HepG2 (cell line): ENCODE data around the gene ST8SIA3. TPM values are rescaled to one million over a fixed set of nuclear protein-coding genes. Genes with fewer than 3 reads are reported as not detected.

ENCODE experiments used
- ATAC-seq: fragments of 200-7000 bp; cut with Tn5 transposase; 3 replicates; pipeline ENCODE4 v1.9.1; 2020; ENCODE audit warnings: mild to moderate bottlenecking, moderate library complexity
- BruUV-seq: library from RNA; stranded (reverse); fragments of 400-500 nt; replicated peaks from 2 replicates; lab custom pipeline; 2021; lab: Mats Ljungman, UMichigan
- CTCF ChIA-PET: fragments of 300-600 bp; formaldehyde crosslinking; extraction: SDS; loops from one replicate; lab custom pipeline; 2021; ENCODE audit warnings: low total read pairs, inconsistent platforms, low intra/inter-chr PET ratio; lab: Yijun Ruan, JAX
- POLR2A ChIA-PET: fragments of 350-600 bp; sonication (Branson Sonifier 250); formaldehyde crosslinking; loops from one replicate; lab custom pipeline; 2020; ENCODE audit warnings: antibody characterized with exemption, inconsistent platforms; lab: Yijun Ruan, JAX
- DNase-seq: peaks from one replicate; pipeline ENCODE4 v3.0.0-alpha.2; 2015; ENCODE audit warnings: low spot score
- FAIRE-seq: peaks from 3 replicates; lab custom pipeline; 2011; peaks lifted over from hg19 to GRCh38; lab: Jason Lieb, UNC
- H2AFZ ChIP-seq: one replicate; pipeline ENCODE4 v1.6.1; 2011; ENCODE audit warnings: low read length, inconsistent platforms
- H3K27ac ChIP-seq: fragments of 300-600 bp; 3 replicates; pipeline ENCODE4 v1.8.0; 2011; ENCODE audit warnings: mixed run types, mild to moderate bottlenecking, mixed read lengths, low read length, inconsistent platforms; ENCODE audit not compliant: insufficient read depth; ENCODE audit errors: extremely low read length
- H3K27me3 ChIP-seq, 2 experiments: fragments of 200-600 bp in 1 of 2; 2 replicates in 1 of 2; 3 replicates in 1 of 2; pipeline versions ENCODE4 v1.6.0 to v1.8.0; 2011; ENCODE audit warnings: low read length in 2 of 2, mild to moderate bottlenecking in 2 of 2, moderate library complexity in 2 of 2, inconsistent platforms in 1 of 2; ENCODE audit not compliant: insufficient read depth in 2 of 2, control insufficient read depth in 1 of 2
- H3K36me3 ChIP-seq, 2 experiments: fragments of 200-600 bp in 1 of 2; replicated peaks in 1 of 2; 2 replicates in 1 of 2; 3 replicates in 1 of 2; pipeline versions ENCODE4 v1.5.1 to v1.8.0; 2011; ENCODE audit warnings: low read length in 2 of 2, inconsistent platforms in 1 of 2; ENCODE audit not compliant: insufficient read depth in 2 of 2, control insufficient read depth in 1 of 2
- H3K4me1 ChIP-seq: 2 replicates; pipeline ENCODE4 v1.5.1; 2012; ENCODE audit warnings: low read length, inconsistent platforms; ENCODE audit not compliant: insufficient read depth
- H3K4me2 ChIP-seq: 2 replicates; pipeline ENCODE4 v1.6.0; 2011; ENCODE audit warnings: low read depth, low read length, inconsistent platforms
- H3K4me3 ChIP-seq, 3 experiments: fragments of 200-600 bp in 1 of 3; sonication (generic), shearing (Covaris generic) in 1 of 3; replicated peaks in 1 of 3; 2 replicates each; pipeline ENCODE4 v1.5.1; 2011 to 2016; ENCODE audit warnings: low read length in 3 of 3, inconsistent platforms in 2 of 3, low read depth in 2 of 3, mild to moderate bottlenecking in 2 of 3, control low read depth in 1 of 3, mixed read lengths in 1 of 3; ENCODE audit not compliant: insufficient read depth in 1 of 3
- H3K79me2 ChIP-seq: one replicate; pipeline ENCODE4 v1.6.1; 2011; ENCODE audit warnings: low read length, inconsistent platforms; ENCODE audit not compliant: insufficient read depth
- H3K9ac ChIP-seq: 2 replicates; pipeline ENCODE4 v1.6.0; 2011; ENCODE audit warnings: mild to moderate bottlenecking, low read depth, low read length, inconsistent platforms; ENCODE audit not compliant: insufficient read depth
- H3K9me3 ChIP-seq: 2 replicates; pipeline ENCODE4 v1.5.1; 2012; ENCODE audit warnings: mild to moderate bottlenecking, low read length
- H4K20me1 ChIP-seq: 2 replicates; pipeline ENCODE4 v1.6.0; 2011; ENCODE audit warnings: inconsistent platforms, mild to moderate bottlenecking, low read length, moderate library complexity; ENCODE audit not compliant: insufficient read depth
- CBX2 ChIP-seq, 2 experiments: fragments of 200-600 bp in 1 of 2; sonication (generic); formaldehyde crosslinking in 1 of 2; IDR thresholded peaks; 2 replicates each; pipeline versions ENCODE4 v1.7.0 to v1.8.1; 2018 to 2022; ENCODE audit warnings: low read depth in 2 of 2, low read length in 1 of 2, mild to moderate bottlenecking in 1 of 2, missing genetic modification reagents in 1 of 2
- EED ChIP-seq: sonication (generic); formaldehyde crosslinking; IDR thresholded peaks from 2 replicates; pipeline ENCODE4 v1.5.0; 2020; ENCODE audit warnings: mild to moderate bottlenecking, missing genetic modification reagents
- FOSL1 ChIP-seq: sonication (generic); formaldehyde crosslinking; IDR thresholded peaks from 2 replicates; pipeline ENCODE4 v1.9.0; 2021; ENCODE audit warnings: missing genetic modification reagents, borderline replicate concordance
- MTERF4 ChIP-seq: sonication (generic); formaldehyde crosslinking; IDR thresholded peaks from 2 replicates; pipeline ENCODE4 v1.8.0; 2023; ENCODE audit warnings: mild to moderate bottlenecking, missing genetic modification reagents
- SRSF9 ChIP-seq: fragments of 200-400 bp; formaldehyde crosslinking; IDR thresholded peaks from 2 replicates; pipeline ENCODE4 v1.6.1; 2018; ENCODE audit warnings: borderline replicate concordance, mild to moderate bottlenecking, low read depth, low read length; ENCODE audit not compliant: insufficient read depth, poor library complexity, severe bottlenecking
- TARDBP ChIP-seq: sonication (generic); formaldehyde crosslinking; IDR thresholded peaks from 2 replicates; pipeline ENCODE4 v1.8.0; 2022; ENCODE audit warnings: mild to moderate bottlenecking, missing genetic modification reagents
- TERF1 ChIP-seq: sonication (generic); formaldehyde crosslinking; IDR thresholded peaks from 2 replicates; pipeline ENCODE4 v1.8.0; 2022; ENCODE audit warnings: mild to moderate bottlenecking, missing genetic modification reagents, moderate library complexity
- THYN1 ChIP-seq: sonication (generic); formaldehyde crosslinking; IDR thresholded peaks from 2 replicates; pipeline ENCODE4 v1.8.1; 2023; ENCODE audit warnings: low read depth, mild to moderate bottlenecking, moderate library complexity, missing genetic modification reagents, borderline replicate concordance
- USF2 ChIP-seq, 2 experiments: sonication (generic) in 1 of 2; formaldehyde crosslinking in 1 of 2; IDR thresholded peaks; 2 replicates each; pipeline versions ENCODE4 v1.5.1 to v1.6.1; 2011 to 2020; ENCODE audit warnings: borderline replicate concordance in 1 of 2, low read depth in 1 of 2, low read length in 1 of 2, mild to moderate bottlenecking in 1 of 2, missing genetic modification reagents in 1 of 2, moderate library complexity in 1 of 2
- ZBED4 ChIP-seq: sonication (generic); formaldehyde crosslinking; IDR thresholded peaks from 2 replicates; pipeline ENCODE4 v1.4.0; 2020; ENCODE audit warnings: missing genetic modification reagents, borderline replicate concordance
- ZIK1 ChIP-seq: sonication (generic); formaldehyde crosslinking; IDR thresholded peaks from 2 replicates; pipeline ENCODE4 v1.5.0; 2020; ENCODE audit warnings: mild to moderate bottlenecking, low read depth, missing genetic modification reagents, borderline replicate concordance
- ZNF282 ChIP-seq: fragments of 450-650 bp; IDR thresholded peaks from 2 replicates; pipeline ENCODE4 v1.6.1; 2018; ENCODE audit not compliant: partially characterized antibody
- ZNF432 ChIP-seq: sonication (generic); formaldehyde crosslinking; IDR thresholded peaks from 2 replicates; pipeline ENCODE4 v1.5.0; 2020; ENCODE audit warnings: missing genetic modification reagents, mild to moderate bottlenecking, borderline replicate concordance
- ZNF740 ChIP-seq: sonication (generic); formaldehyde crosslinking; IDR thresholded peaks from 2 replicates; pipeline ENCODE4 v1.4.0; 2020; ENCODE audit warnings: missing genetic modification reagents
- WGBS: methylation state at CpG from one replicate; pipeline ENCODE4 v1.1.6; 2017; ENCODE audit warnings: low lambda C conversion rate; 5-methylcytosine and 5-hydroxymethylcytosine counted together
- in situ Hi-C: cut with HindIII; loops from 2 replicates; pipeline ENCODE4 v1.10.0; 2017; ENCODE audit warnings: low pct_unique_long_range_greater_than_20kb; ENCODE audit not compliant: extremely low pct_ligation_motif_present
- intact Hi-C: fragments of 100-400 bp; cut with micrococcal nuclease; formaldehyde crosslinking; loops from one replicate; pipeline ENCODE4 v1.10.0; 2022; ENCODE audit not compliant: unreplicated experiment
- polyA plus RNA-seq, 8 experiments: library from polyadenylated mRNA; depleted of rRNA in 3 of 8; stranded (reverse) in 7 of 8; unstranded in 1 of 8; fragments of >200 nt; fragmentation: Illumina TruSeq in 4 of 8; extraction: Trizol in 4 of 8; gene quantifications; 2 replicates each; pipeline versions ENCODE4 v1.2.1 to v1.2.3, GENCODE V29; 2011 to 2016; ENCODE audit warnings: low read depth in 4 of 8, missing spikeins in 1 of 8, mixed read lengths in 1 of 8; ENCODE audit not compliant: insufficient read depth in 1 of 8
- total RNA-seq, 5 experiments: library from RNA; depleted of rRNA; stranded (reverse); fragments of >200 nt; fragmentation: Illumina TruSeq; extraction: Trizol; gene quantifications; 2 replicates each; pipeline ENCODE4 v1.2.3, GENCODE V29; 2016; ENCODE audit warnings: low read depth in 1 of 5

The ST8SIA3 gene
- total and polyA plus RNA-seq, 2 of the 13 experiments (the other 11 are each of a cell fraction or from before 2014, with no cell fraction given), result not detected

GRCh38 chr18:57334383-57334782 is 18.0 kb upstream of the ST8SIA3 start:
- FAIRE-seq, result no peak

More at GRCh38 chr18:57334383-57334782, 18.0 kb upstream of the ST8SIA3 start:
- no peak for TF ChIP-seq ZNF432 (CRISPR knock-in tag)
- TF ChIP-seq ZBED4 (CRISPR knock-in tag), result no peak
- TF ChIP-seq ZNF282, result no peak
- TF ChIP-seq CBX2 (IDR thresholded peaks at IDR 0.05; ENCODE audit: low read depth, low read length), result no peak
- no peak for TF ChIP-seq CBX2 (CRISPR knock-in tag; IDR thresholded peaks at IDR 0.05; ENCODE audit: low read depth)
- no peak for TF ChIP-seq THYN1 (CRISPR knock-in tag)
- no peak for TF ChIP-seq MTERF4 (CRISPR knock-in tag)
- TF ChIP-seq EED (CRISPR knock-in tag), result no peak
- no peak for TF ChIP-seq ZIK1 (CRISPR knock-in tag)
- no peak for TF ChIP-seq ZNF740 (CRISPR knock-in tag)
- TF ChIP-seq FOSL1, result no peak
- no peak for TF ChIP-seq USF2 (IDR thresholded peaks at IDR 0.05; ENCODE audit: low read depth, low read length)
- no peak for TF ChIP-seq USF2 (CRISPR knock-in tag; IDR thresholded peaks at IDR 0.05; ENCODE audit: borderline replicate concordance)
- TF ChIP-seq TERF1 (CRISPR knock-in tag), result no peak
- TF ChIP-seq TARDBP (CRISPR knock-in tag), result no peak
- no peak for TF ChIP-seq SRSF9
- no peak for ATAC-seq
- CTCF ChIA-PET, result no interaction called here
- Histone ChIP-seq H4K20me1 (no peaks in the 10 kb centered on the region), H3K79me2 (no peaks in the 10 kb centered on the region), H3K36me3 (no peaks in the 10 kb centered on the region), H3K4me3 (no peak overlapping the region), H3K4me2 (no peak overlapping the region), H3K9me3 (no peaks in the 10 kb centered on the region), H3K4me1 (no peaks in the 10 kb centered on the region), H3K9ac (no peak overlapping the region), H3K27me3 (peaks cover 1 to 5% of the 10 kb centered on the region in 2 experiments; a peak in 2 of 5 replicates), H2AFZ (no peak overlapping the region), H3K27ac (no peak overlapping the region)
- BruUV-seq, result no TSS peak
- intact Hi-C loops (no loop called here), in situ Hi-C loops (no loop called here)
- 34% methylated on average over 6 of the region's 6 CpGs for WGBS
- DNase-seq, result no peak
- POLR2A ChIA-PET, result no interaction called here
